Epithelial cell of esophagus (primary cell): ENCODE data around the gene NKX1-2.

Source experiments
- DNase-seq: peaks from one replicate; pipeline ENCODE4 v3.0.0; 2010; ENCODE audit warnings: low read depth
- H3K4me3 ChIP-seq: 2 replicates; pipeline ENCODE4 v1.5.1; 2011; ENCODE audit warnings: mild to moderate bottlenecking, low read length, control low read depth
- TF ChIP-seq, protein P1 (sequence below): IDR thresholded peaks from 2 replicates; pipeline ENCODE4 v1.5.1; 2011; ENCODE audit warnings: low read depth, mild to moderate bottlenecking, low read length, control low read depth, inconsistent platforms; ENCODE audit not compliant: insufficient read depth; ENCODE audit errors: missing control alignments

Gene NKX1-2

GRCh38 chr10:124495162-124495561 is 45.3 kb upstream of the NKX1-2 start:
- TF ChIP-seq, protein P1, sequence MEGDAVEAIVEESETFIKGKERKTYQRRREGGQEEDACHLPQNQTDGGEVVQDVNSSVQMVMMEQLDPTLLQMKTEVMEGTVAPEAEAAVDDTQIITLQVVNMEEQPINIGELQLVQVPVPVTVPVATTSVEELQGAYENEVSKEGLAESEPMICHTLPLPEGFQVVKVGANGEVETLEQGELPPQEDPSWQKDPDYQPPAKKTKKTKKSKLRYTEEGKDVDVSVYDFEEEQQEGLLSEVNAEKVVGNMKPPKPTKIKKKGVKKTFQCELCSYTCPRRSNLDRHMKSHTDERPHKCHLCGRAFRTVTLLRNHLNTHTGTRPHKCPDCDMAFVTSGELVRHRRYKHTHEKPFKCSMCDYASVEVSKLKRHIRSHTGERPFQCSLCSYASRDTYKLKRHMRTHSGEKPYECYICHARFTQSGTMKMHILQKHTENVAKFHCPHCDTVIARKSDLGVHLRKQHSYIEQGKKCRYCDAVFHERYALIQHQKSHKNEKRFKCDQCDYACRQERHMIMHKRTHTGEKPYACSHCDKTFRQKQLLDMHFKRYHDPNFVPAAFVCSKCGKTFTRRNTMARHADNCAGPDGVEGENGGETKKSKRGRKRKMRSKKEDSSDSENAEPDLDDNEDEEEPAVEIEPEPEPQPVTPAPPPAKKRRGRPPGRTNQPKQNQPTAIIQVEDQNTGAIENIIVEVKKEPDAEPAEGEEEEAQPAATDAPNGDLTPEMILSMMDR: no peak
- no peak overlapping the region for H3K4me3 ChIP-seq
- peak; percentile 58 for DNase-seq

GRCh38 chr10:124494046-124494807 is 44.4 kb upstream of the NKX1-2 start:
- TF ChIP-seq, protein P1: no peak
- no peak for DNase-seq
- H3K4me3 ChIP-seq: no peak overlapping the region

DNA sequence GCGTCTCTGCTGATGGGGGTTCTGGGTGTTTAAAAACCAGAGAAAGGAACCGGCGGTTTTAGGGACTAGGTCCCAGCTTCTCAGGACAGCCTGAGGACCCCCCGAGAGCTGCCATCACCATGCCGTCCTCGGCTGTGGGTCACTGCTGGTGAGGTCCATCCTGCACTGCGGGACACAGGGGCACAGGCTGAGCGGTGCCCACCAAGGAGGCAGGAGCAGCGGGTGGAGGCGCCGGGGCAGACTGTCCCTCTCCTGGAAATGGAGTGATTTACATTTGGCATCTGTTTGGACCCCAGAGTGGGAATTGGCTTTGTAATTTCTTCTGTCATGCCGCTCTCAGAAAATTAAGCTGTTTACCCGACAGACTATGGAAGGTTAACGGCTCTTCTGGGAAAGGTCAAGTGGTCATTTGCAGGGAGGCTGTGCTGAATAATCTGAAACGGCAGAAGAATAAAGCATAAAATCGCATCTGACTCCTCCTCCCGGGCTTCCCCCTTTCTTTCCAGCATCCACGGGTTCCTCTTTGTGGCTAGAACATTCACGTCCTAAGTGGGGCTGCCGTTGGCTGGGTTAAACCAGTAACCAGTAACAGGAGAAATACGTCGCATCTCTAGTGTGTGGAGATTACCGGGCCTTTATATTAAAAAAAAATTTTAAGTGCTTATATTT is 43.5 kb upstream of the NKX1-2 start:
- TF ChIP-seq, protein P1: no peak
- no peak for DNase-seq
- no peak overlapping the region for H3K4me3 ChIP-seq

- no peak overlapping the region for H3K4me3 ChIP-seq
- no peak for DNase-seq
- TF ChIP-seq, protein P1: no peak
Measured at GRCh38 chr10:124492266-124492665, 42.4 kb upstream of the NKX1-2 start.

DNA sequence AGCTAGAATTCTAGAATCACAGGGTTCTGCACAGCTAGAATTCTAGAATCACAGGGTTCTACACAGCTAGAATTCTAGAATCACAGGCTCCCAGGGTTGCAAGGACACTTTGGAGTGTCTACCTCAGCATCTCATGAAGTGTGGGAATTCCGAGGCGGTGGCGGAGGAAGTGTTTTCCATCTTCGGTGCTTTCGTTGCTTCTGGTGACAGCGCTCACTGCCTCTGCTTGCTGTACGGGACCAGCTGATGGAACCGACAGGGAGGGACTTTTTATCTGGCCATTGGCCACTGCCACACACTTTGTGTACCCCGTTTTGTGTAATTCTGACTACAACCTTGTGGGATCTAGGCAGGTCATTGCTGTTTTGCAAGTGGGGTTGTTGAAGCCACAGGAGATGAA is 41.3 kb upstream of the NKX1-2 start:
- H3K4me3 ChIP-seq: no peak overlapping the region
- no peak for DNase-seq
- TF ChIP-seq, protein P1: no peak

- H3K4me3 ChIP-seq: no peak overlapping the region
- no peak for DNase-seq
- TF ChIP-seq, protein P1: no peak
Measured at GRCh38 chr10:124486635-124487034, 36.8 kb upstream of the NKX1-2 start.
